HG03095 (cell line): ENCODE data around the gene RBM19.

Source experiments
- ATAC-seq: cut with Tn5 transposase; IDR thresholded peaks from one replicate; pipeline ENCODE4 v1.9.1; 2021; ENCODE audit warnings: moderate library complexity; ENCODE audit not compliant: unreplicated experiment

Gene RBM19

DNA sequence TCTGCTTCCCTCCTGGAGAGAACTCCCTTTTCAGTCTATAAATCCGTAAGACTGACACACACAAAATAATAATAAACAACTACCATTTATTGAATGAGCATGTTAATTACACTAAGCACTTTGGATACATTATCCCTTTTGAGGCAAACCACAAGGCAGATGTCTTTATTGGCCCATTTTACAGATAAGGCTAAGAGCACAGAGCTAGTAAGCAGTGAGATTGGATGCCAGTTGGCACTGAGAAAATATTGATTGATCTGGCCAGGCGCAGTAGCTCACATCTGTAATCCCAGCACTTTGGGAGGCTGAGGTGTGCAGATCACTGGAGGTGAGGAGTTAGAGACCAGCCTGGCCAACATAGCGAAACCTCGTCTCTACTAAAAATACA, 21.9 kb upstream of the RBM19 start:
- no peak for ATAC-seq

DNA sequence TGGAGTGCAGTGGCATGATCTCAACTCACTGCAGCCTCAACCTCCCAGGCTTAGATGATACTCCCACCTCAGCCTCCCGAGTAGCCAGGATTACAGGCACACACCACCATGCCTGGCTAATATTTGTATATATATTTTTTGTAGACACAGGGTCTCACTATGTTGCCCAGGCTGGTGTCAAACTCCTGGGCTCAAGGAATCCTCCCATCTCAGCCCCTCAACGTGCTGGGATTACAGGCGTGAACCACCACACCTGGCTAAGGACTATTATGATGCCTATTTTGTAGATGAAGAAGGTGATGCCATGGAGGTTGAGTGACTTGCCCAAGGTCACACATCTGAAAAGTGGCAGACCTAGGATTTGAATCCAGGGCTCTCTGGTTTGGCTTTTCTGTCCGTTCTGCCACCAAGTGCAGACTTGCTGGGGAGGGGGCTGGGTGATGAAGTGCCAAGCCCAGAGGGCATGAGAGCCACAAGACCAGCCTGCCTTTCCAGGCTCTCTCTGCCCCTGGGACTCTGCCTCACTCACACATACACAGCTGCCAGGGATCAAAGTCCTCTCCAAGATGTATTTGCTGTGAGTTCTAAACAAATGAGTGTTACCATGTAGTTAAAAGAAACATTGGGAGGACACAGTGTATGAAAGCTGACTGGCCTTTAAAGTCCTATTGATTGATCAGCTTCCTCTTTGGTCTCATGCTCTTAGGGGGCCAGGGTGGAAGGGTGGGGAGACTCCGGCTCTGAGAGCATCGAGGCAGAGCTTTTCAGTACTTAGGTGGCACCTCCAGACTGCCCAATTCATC, 21.3 kb upstream of the RBM19 start:
- ATAC-seq, result no peak

DNA sequence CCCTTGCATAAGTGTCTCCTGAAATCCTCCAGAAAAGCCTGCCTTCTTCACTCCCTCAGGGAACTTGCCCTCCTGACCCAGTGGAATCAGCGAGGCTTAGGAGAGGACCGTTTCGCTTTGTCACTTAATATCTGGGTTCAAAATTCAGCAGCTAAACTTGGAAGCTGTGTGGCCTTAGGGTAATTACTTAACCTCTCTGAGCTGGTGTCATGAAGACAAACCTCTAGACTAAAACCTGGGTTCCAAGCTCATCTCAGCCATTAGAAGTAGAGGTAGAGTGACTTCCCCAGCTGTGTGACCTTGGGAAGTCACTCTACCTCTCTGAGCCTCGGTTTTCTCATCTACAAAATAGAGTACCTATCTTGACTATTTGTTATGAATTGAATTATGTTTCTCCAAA, 18.3 kb upstream of the RBM19 start:
- ATAC-seq, result no peak

DNA sequence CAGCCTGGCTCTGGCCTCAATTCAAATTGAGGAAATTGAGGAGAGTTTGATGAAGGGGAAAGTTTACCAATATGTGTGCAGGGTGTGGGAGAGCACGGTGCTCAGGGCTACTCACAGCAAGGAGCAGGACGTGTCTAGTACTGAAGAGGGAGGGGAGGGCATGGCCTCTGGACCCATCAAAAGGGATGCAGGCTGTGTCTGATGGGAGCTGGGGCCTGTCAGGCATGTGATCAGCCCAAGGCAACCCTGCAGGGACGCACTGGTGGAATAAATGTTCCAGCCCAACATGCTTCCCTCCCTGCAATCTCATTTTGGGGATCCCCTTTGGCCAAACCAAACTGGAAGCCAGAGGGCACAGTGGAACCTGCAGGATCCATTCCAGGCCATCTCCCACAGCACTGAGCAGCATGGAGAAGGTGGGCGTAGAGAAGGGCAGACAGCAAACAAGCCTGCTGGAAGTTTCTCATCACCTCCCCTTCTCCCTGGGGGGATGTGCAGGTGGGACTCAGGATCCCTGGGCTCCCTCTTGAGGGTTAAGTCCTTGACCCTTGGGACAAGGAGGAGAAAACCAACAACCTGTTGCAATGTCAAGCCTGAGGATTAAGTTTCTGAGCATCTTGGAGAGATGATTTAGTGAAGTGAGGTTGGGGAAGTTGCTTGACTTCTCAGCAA, 17.8 kb upstream of the RBM19 start:
- no peak for ATAC-seq

DNA sequence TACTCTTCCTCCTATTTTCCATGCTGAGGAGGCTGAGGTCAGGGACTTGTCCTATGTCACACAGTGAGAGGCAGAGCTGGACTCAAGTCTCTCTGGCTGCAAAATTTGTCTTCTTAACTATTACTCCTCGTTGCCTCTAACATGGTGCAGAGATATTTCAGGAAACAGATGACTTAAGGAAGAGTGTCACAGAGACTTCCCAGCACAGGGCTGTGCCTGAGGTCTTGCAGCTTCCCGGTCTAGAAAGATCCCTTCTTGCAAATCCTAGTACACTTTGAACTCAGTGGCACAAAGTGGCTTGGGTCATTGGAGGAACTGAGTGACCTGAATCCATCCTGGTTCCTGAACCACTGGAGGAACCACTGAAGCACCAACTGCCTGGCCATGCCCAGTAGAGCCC, 17.1 kb upstream of the RBM19 start:
- ATAC-seq, result no peak

DNA sequence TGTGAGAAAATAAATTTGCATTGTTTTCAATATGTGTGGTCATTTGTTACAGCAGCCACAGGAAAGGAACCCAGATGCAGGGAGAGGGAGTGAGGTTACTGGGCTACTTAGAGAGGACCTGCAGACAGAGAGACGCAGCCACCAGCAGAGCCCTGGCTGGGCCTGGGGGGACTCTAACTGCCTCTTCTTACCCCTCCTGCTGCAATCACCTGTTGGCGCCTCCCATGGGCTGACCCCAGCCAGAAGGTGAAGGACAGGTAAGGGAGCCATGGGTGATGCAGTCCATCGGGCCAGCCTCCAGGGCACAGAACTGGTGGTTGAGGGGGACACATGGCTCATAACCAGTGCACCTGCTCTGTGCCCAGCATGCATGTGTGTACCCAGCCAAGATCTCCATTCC, 15.8 kb upstream of the RBM19 start:
- ATAC-seq, result no peak

DNA sequence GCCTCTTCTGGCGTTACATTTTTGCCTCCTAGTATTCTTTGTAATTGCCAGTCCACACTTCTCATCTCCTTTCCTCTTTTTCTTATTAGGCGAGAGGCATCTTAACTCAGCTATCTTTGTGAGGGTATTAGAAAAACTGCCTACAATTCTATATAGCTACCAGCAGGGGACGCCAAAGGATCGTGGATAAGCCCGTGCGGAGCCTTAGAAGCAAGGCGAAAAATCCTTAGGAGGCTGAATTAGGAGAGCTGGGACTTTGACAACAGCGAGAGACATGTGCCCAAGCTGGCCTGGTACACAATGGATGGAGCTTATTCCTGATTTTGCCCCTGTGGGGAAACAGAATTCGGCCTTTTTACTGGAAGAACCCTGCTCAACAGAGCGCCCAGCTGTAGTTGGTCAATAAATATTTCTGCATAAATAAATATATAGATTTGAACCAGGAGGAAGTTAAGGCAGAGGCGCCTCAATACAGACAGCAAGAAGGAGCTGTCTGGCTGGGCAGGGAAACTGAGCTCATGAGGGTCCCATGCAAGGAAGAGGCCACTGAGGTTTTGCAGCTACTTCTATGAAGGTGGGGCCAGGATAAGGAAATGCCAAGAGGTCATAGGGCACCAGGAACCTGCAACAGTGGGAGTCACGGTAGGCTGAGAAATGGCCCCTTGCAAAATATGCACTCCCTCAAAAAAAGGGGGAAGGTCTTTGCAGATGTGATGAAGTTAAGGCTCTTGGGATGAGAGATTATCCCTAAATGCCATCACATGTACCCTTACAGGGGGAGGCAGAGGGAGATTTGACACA, 14.6 kb upstream of the RBM19 start:
- no peak for ATAC-seq

DNA sequence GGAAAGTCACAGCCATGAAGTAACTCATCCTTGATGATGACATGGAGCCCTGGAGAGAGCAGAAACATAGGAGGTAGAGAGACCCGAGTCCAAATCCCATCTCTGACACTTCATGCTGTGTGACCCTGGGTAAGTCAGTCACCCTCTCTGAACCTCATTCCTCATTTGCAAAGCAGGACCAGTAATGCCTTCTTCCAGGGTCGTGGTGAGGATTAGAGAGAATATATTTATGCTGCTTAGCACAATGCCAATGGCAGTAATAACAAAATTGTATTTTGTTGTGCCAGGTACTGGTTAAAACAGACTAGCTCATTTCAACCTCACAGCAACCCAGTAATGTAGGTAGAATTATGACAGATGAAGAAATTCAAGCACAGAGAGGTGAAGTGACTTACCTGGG, 13.9 kb upstream of the RBM19 start:
- no peak for ATAC-seq

DNA sequence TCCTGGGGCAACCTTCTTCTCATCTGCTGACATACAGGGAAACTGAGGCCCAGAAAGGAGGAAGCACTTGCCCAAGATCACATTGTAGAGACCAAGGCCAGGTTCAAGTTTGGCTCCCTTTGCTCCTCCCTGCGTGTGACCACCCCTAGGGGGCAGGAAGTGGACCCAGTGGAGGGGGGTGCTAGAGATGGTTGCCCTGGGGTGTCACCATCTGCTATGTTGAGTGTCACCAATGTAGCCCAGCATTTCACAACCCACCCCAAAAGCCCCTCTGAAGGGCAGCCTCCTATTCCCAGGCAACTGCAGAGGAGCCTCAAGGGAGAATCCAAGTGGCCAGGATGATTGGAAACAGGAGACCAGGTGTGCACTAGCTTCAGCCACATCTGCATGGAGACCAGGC, 12.0 kb upstream of the RBM19 start:
- ATAC-seq, result no peak

DNA sequence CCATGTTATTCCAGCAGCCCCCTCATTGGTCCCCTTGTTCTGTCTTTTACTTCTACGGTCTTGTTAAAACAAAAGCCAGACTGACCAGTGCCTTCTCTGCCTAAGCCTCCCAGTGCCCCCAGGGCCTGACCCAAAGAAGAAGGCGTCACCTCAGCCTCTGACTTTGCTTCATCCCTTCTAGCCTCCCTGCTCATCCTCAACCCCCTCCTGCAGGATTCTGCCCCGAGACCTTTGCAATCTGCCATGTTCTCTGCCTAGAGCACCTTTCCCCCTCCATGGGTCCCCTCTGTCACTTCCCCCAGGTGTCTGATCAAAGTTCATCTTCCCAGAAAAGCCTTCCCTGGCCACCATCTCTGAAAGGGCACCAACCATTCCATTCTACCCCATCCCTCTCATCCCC, 7.9 kb upstream of the RBM19 start:
- ATAC-seq, result no peak

DNA sequence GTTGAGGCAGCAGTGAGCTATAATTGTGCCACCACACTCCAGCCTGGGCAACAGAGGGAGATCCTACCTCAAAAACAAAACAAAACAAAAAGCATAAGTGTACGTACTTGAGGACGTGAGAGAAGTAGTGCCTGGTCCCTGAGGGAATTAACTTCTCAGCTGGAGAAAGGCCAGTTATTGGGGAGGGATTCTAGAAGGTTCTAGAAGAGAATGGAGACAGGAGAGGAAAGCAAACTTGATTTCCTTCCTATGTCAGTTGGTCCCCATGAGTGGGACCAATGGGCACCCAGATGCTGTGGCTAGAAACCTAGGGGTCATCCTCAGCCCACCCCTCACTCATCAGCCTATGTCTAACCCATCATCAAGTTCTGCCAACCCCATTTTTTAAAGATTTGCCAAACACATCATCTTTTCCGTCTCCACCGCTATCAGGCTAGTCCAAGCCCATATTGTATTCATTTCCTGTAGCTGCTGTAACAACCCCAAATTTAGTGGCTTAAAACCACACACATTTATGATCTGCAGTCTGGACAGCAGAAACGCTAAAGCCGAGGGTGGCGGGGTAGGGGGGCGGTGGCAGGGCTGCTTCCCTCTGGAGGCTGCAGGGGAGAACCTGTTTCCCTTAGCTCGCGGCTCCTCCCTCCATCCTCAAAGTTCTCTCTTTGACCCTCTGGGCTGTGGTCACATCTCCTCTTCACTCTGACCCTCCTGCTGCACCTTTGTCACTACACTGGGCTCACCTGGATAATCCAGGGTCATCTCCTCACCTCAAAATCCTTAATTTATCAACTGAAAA, 7.2 kb upstream of the RBM19 start:
- ATAC-seq, result no peak

DNA sequence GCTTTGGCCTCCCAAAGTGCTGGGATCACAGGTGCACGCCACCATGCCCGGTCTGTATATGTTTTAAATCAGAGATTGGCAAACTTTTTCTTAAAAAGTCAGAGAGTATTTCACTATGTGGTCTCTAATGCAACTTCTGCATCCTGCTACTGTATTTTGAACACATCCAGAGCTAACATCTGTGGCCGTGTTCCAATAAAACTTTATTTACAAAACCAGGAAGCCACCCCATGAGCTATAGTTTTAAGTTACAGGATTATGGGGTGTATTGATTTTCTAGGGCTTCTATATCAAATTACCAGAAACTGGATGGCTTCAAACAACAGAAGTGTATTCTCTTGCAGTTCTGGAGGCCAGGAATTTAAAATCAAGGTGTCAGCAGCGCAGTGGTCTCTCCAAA, 5.3 kb upstream of the RBM19 start:
- no peak for ATAC-seq

DNA sequence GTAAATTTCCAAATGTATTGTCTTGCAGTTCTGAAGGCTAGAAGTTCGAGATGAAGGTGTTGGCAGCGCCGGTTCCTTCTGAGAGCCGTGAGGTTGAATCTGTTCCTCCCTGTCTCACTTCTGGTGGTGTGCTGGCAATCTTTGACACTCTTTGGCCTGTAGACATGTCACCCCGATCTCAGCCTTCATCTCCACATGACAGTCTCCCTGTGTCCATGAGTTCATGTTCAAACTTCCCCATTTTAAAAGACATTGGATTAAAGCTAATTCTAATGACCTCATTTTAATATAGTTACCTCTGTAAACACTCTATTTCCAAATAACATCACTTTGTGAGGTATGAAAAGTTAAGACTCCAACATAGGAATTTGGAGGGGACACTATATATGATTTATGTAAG, 4.1 kb upstream of the RBM19 start:
- no peak for ATAC-seq

DNA sequence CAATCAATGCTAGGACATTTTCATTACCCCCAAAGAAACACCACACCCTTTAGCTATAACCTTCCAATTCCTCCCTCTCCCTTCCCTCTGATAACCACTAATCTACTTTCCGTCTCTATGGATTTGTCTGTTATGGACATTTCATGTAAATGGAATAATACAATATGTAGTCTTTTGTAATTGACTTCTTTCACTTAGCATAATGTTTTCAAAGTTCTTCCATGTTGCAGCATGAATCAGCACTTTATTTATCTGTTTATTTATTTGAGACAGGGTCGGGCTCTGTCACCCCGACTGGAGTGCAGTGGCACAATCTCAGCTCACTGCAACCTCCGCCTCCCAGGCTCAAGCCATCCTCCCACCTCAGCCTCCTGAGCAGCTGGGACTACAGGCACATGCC, 1.2 kb upstream of the RBM19 start:
- ATAC-seq, result no peak

GRCh38 chr12:113962733-113963132, 3.4 kb downstream of the RBM19 start:
- no peak for ATAC-seq

DNA sequence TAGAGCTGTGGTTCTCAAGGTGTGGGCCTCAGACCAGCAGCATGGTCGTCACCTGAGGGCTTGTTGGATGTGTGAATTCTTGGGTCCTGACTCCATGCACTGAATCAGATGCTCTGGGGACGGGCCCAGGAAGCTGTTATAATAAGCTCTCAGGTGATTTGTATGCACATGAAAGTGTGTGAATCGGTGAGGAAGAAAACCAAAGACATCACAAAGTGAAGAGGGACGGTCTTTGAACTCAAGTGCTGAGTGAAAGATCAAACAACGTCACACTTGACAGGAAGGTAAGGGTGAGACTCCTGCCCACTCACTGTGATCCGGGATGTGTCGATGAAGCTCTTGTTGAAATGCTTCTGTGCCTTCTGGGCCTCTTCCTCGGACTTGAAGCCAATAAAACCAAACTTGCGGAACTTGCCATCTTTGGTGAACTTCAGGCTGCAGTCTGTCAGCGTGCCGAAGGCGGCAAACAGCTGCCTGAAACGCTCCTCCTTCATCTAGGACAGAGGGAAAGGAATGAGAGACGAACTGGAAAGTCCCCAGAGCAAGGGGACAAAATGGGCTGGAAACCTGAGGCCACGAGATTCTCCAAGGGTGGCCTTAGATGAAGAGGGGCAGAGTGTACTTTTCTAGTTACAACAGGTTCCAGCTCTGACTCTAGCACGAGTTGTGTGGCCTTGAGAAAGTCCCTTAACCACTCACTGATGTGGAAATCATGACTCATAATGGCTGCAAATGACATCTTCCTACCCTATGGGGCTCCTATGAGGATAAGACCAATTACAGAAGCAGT, 4.0 kb downstream of the RBM19 start:
- ATAC-seq, result peak; percentile 34

GRCh38 chr12:113960030-113960429, 6.1 kb downstream of the RBM19 start:
- no peak for ATAC-seq

GRCh38 chr12:113959096-113959495, 7.0 kb downstream of the RBM19 start:
- ATAC-seq, result no peak

DNA sequence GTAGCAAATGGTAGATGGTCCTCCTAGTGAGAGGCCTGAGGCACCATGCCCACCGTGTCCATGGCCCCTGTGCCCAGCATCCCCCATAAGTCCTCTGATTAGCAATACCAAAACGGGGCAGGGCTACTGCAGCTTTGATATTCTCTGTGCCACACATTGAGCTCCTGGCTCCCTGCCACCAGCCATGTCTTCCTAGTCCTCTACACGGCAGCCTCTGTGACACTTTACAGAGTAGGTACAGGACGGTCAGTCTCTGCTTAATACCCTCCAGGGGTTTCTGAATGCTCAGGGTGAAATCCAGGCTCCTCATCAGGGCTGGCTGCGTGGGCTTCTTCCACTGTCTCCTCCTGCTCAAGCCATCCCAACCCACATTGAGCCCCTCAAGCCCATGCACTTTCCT, 8.0 kb downstream of the RBM19 start:
- no peak for ATAC-seq

DNA sequence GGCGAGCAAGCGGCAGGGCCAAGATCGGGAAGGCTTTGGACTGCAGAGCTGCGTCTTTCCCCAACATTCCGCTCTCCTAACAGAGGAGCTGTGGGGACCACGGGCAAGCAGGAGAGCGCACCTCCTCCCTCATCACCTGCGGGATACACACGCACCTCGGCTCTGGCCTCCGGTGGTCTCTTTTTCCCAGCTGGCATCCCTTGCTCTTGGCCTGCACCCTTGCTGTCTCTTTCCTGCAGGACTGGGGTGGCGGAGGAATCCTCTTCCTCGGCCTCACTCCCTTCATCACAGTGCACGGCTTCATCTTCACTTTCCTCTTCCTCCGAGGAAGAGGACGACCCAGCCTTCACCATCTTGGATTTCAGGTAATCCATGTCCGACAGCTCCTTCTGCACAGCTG, 8.5 kb downstream of the RBM19 start:
- no peak for ATAC-seq
